Adipocyte (in vitro differentiated cells): ENCODE results near the gene CLASP1.

Experiments used
- DNase-seq: peaks from one replicate; pipeline ENCODE4 v3.0.0-alpha.2; 2015; ENCODE audit warnings: low read depth
- H3K27me3 ChIP-seq: replicated peaks from 2 replicates; pipeline ENCODE4 v1.7.0; 2013; ENCODE audit warnings: mild to moderate bottlenecking, low read length, moderate library complexity; ENCODE audit not compliant: control insufficient read depth, insufficient read depth
- H3K36me3 ChIP-seq: 2 replicates; pipeline ENCODE4 v1.7.0; 2013; ENCODE audit warnings: low read length, mild to moderate bottlenecking, moderate library complexity; ENCODE audit not compliant: control insufficient read depth, insufficient read depth, severe bottlenecking
- H3K4me1 ChIP-seq: 2 replicates; pipeline ENCODE4 v1.7.0; 2013; ENCODE audit warnings: mild to moderate bottlenecking, low read length, moderate library complexity; ENCODE audit not compliant: control insufficient read depth, insufficient read depth
- H3K4me3 ChIP-seq: 2 replicates; pipeline ENCODE4 v1.7.0; 2013; ENCODE audit warnings: mild to moderate bottlenecking, low read length, moderate library complexity
- H3K9ac ChIP-seq: 2 replicates; pipeline ENCODE4 v1.7.0; 2013; ENCODE audit warnings: mild to moderate bottlenecking, low read length, moderate library complexity
- H3K9me3 ChIP-seq: 2 replicates; pipeline ENCODE4 v1.7.0; 2013; ENCODE audit warnings: mild to moderate bottlenecking, low read length, moderate library complexity; ENCODE audit not compliant: control insufficient read depth

Gene CLASP1

GRCh38 chr2:121536347-121536746, 112.9 kb downstream of the CLASP1 start:
- no peaks in the 10 kb centered on the region for H3K27me3 ChIP-seq
- H3K36me3 ChIP-seq: no peaks in the 10 kb centered on the region
- no peaks in the 10 kb centered on the region for H3K9me3 ChIP-seq
- H3K9ac ChIP-seq: no peak overlapping the region
- H3K4me3 ChIP-seq: no peak overlapping the region
- peaks cover 21% of the 10 kb centered on the region for H3K4me1 ChIP-seq
- no peak for DNase-seq

- H3K36me3 ChIP-seq: no peaks in the 10 kb centered on the region
- no peak overlapping the region for H3K9ac ChIP-seq
- no peaks in the 10 kb centered on the region for H3K27me3 ChIP-seq
- H3K4me3 ChIP-seq: no peak overlapping the region
- no peaks in the 10 kb centered on the region for H3K9me3 ChIP-seq
- H3K4me1 ChIP-seq: peaks cover 17% of the 10 kb centered on the region
- DNase-seq: no peak
Observed at GRCh38 chr2:121534007-121534406, 115.3 kb downstream of the CLASP1 start.

DNA sequence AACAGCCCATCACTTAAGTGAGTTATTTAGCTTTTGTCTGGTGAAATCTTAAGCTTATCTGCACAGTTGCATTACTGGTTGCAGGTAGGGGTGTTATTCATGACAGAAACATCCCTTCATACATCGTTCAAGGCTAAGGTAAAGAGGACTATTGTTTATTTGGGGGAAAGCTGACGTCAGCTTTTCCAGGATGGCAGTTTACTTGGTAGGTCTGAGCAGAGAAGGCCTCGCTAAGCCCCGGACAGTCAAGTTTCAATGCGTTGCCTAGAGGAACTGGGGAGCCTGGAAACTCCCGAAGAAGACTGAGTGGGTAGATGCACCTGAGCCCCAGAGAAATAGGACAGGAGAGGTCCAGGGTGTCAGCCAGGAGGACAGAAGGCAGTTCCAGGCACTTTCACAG, 116.4 kb downstream of the CLASP1 start:
- no peaks in the 10 kb centered on the region for H3K9me3 ChIP-seq
- H3K9ac ChIP-seq: no peak overlapping the region
- no peaks in the 10 kb centered on the region for H3K36me3 ChIP-seq
- H3K4me1 ChIP-seq: peaks cover 22% of the 10 kb centered on the region
- no peak for DNase-seq
- H3K27me3 ChIP-seq: no peaks in the 10 kb centered on the region
- H3K4me3 ChIP-seq: no peak overlapping the region

DNA sequence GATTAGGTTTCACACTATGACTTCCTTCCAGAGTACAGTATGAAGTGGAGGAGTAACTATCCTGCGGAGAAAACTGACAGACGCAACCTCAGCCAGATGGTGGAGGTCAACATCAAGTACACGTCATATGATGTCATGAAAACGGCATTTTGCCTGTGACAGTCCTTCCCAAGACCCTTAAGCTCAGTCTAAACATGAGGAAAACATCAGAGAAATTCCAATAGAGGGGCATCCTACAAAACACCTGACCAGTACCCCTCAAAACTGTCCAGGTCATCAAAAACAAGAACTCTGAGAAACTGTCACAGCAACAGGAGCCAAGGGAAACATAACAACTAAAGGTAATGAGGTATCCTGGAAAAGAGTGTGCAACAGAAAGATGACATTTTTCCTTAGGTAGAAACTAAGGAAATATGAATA, 116.9 kb downstream of the CLASP1 start:
- DNase-seq: peak; percentile 28
- H3K9me3 ChIP-seq: no peaks in the 10 kb centered on the region
- no peak overlapping the region for H3K4me3 ChIP-seq

GRCh38 chr2:121530212-121530705, 119.0 kb downstream of the CLASP1 start:
- H3K9me3 ChIP-seq: no peaks in the 10 kb centered on the region
- peak overlapping the region; percentile 92 for H3K4me3 ChIP-seq
- no peaks in the 10 kb centered on the region for H3K27me3 ChIP-seq
- DNase-seq: peak; percentile 91
- peaks cover 9% of the 10 kb centered on the region for H3K36me3 ChIP-seq
- peak overlapping the region; percentile 96 for H3K9ac ChIP-seq
- H3K4me1 ChIP-seq: peaks cover 39% of the 10 kb centered on the region

More for the DNA sequence above, 116.9 kb downstream of the CLASP1 start:
- Histone ChIP-seq H3K36me3 (no peaks in the 10 kb centered on the region), H3K27me3 (no peaks in the 10 kb centered on the region), H3K9ac (peak overlapping the region; percentile 23), H3K4me1 (peaks cover 26% of the 10 kb centered on the region)

GRCh38 chr2:121529439-121530211, 119.6 kb downstream of the CLASP1 start:
- H3K9ac ChIP-seq: peak overlapping the region; percentile 96
- H3K27me3 ChIP-seq: no peaks in the 10 kb centered on the region
- H3K9me3 ChIP-seq: no peaks in the 10 kb centered on the region
- DNase-seq: peak; percentile 70
- H3K36me3 ChIP-seq: peaks cover 9% of the 10 kb centered on the region
- H3K4me1 ChIP-seq: peaks cover 46% of the 10 kb centered on the region
- H3K4me3 ChIP-seq: peak overlapping the region; percentile 92

GRCh38 chr2:121527009-121527682, 122.1 kb downstream of the CLASP1 start:
- H3K4me1 ChIP-seq: peaks cover 43% of the 10 kb centered on the region
- no peak overlapping the region for H3K4me3 ChIP-seq
- H3K36me3 ChIP-seq: peaks cover 25% of the 10 kb centered on the region
- H3K9me3 ChIP-seq: no peaks in the 10 kb centered on the region
- DNase-seq: peak; percentile 77
- H3K27me3 ChIP-seq: no peaks in the 10 kb centered on the region
- no peak overlapping the region for H3K9ac ChIP-seq

DNA sequence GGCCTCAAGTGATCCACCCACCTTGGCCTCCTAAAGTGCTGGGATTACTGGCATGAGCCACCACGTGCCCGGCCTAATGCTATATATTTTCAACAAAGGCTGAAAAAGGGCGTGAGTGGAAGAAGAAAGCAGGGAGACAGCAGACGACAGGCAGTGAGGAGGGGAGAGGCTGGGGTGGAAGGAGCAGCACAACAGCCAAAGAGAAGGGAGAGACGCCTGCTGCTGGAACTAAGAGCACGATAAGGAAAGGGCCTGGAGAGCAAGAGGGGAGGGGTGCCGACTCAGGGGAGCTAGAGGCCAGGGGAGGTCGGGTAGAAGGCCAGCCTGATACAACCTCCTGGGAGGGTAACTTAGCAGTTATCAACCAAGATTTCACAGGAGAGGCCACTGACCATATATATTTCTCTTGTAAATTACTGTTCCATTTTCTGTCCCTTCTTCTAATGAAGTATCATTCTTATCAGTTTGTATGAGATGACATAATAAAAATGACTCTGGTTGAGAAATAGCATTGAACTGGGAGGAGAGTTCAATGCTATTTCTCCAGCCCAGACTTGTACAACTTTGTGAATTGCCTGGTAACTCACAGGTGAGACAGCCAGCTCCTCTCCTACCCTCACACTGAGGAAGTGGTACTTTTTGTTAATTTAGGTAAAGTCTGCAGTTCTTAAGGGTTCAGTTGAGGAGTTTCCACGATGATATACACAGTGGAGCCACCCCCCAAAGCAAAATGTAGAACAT, 124.4 kb downstream of the CLASP1 start:
- Histone ChIP-seq H3K9me3 (no peaks in the 10 kb centered on the region), H3K4me1 (peaks cover 38% of the 10 kb centered on the region), H3K4me3 (no peak overlapping the region), H3K36me3 (peaks cover 43% of the 10 kb centered on the region), H3K9ac (no peak overlapping the region), H3K27me3 (no peaks in the 10 kb centered on the region)
- DNase-seq: no peak

DNA sequence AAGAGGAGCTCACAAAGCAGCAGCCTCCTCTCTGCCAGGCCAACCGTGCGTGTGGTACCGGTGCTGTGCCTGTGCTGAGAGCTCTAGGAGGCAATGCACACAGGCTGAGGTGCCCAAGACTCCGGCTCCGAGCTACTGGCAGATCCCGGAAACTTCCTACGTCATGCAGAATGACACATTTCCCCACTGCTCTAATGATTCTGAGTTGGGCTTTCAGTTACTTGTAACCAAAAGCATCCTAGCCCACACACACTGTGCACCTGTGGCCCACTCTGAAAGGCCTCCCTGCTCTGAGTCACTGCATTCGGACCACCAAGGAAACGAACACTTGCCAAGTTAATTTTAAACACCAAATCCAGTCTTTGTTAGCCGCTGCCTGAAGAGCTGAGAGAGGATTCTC, 127.9 kb downstream of the CLASP1 start:
- Histone ChIP-seq H3K4me3 (no peak overlapping the region), H3K4me1 (peaks cover 11% of the 10 kb centered on the region), H3K36me3 (peaks cover 56% of the 10 kb centered on the region), H3K9ac (no peak overlapping the region), H3K9me3 (no peaks in the 10 kb centered on the region), H3K27me3 (no peaks in the 10 kb centered on the region)
- DNase-seq: no peak

GRCh38 chr2:121520641-121520994, 128.6 kb downstream of the CLASP1 start:
- no peaks in the 10 kb centered on the region for H3K27me3 ChIP-seq
- no peak overlapping the region for H3K4me3 ChIP-seq
- H3K9ac ChIP-seq: no peak overlapping the region
- H3K36me3 ChIP-seq: peaks cover 57% of the 10 kb centered on the region
- DNase-seq: no peak
- no peaks in the 10 kb centered on the region for H3K9me3 ChIP-seq
- H3K4me1 ChIP-seq: peaks cover 8% of the 10 kb centered on the region
